H9 (cell line): ENCODE results near the gene PIP4K2A. TPM values are rescaled to one million over a fixed set of nuclear protein-coding genes. Genes with fewer than 3 reads are reported as not detected.

Source experiments
- DNase-seq: peaks from one replicate; pipeline ENCODE4 v3.0.0-alpha.2; 2017
- H2AFZ ChIP-seq: one replicate; pipeline ENCODE4 v1.6.1; 2013; ENCODE audit warnings: mild to moderate bottlenecking, low read length, control low read depth, moderate library complexity
- H2AK5ac ChIP-seq: 2 replicates; pipeline ENCODE4 v1.6.1; 2013; ENCODE audit warnings: low read length, control low read depth, mixed read lengths; ENCODE audit not compliant: insufficient read length
- H2BK120ac ChIP-seq: one replicate; pipeline ENCODE4 v1.6.1; 2013; ENCODE audit warnings: low read depth, mild to moderate bottlenecking, low read length, control low read depth, inconsistent platforms; ENCODE audit not compliant: poor library complexity, severe bottlenecking
- H2BK12ac ChIP-seq: 2 replicates; pipeline ENCODE4 v1.6.1; 2013; ENCODE audit warnings: low read length, control low read depth, mixed read lengths, low read depth; ENCODE audit not compliant: insufficient read length
- H2BK15ac ChIP-seq: 2 replicates; pipeline ENCODE4 v1.6.1; 2013; ENCODE audit warnings: low read depth, low read length, control low read depth
- H2BK20ac ChIP-seq: one replicate; pipeline ENCODE4 v1.6.1; 2013; ENCODE audit warnings: low read depth, mild to moderate bottlenecking, low read length, control low read depth, inconsistent platforms; ENCODE audit not compliant: poor library complexity, severe bottlenecking
- H2BK5ac ChIP-seq: 2 replicates; pipeline ENCODE4 v1.6.1; 2013; ENCODE audit warnings: low read length, control low read depth, mixed read lengths; ENCODE audit not compliant: insufficient read length
- H3K14ac ChIP-seq: 2 replicates; pipeline ENCODE4 v1.6.1; 2013; ENCODE audit warnings: low read length, control low read depth; ENCODE audit not compliant: insufficient read depth
- H3K18ac ChIP-seq: 2 replicates; pipeline ENCODE4 v1.6.1; 2013; ENCODE audit warnings: low read depth, mild to moderate bottlenecking, mixed read lengths, low read length, control low read depth; ENCODE audit not compliant: insufficient read length
- H3K23ac ChIP-seq: 2 replicates; pipeline ENCODE4 v1.6.1; 2013; ENCODE audit warnings: low read length, control low read depth, mixed read lengths, low read depth; ENCODE audit not compliant: insufficient read length
- H3K23me2 ChIP-seq: 2 replicates; pipeline ENCODE4 v1.6.1; 2013; ENCODE audit warnings: low read depth, mild to moderate bottlenecking, mixed read lengths, low read length, control low read depth; ENCODE audit not compliant: insufficient read length, poor library complexity, severe bottlenecking
- H3K27ac ChIP-seq: 2 replicates; pipeline ENCODE4 v1.5.1; 2013; ENCODE audit warnings: low read length, control low read depth, mixed read lengths, low read depth; ENCODE audit not compliant: insufficient read length
- H3K27me3 ChIP-seq: 2 replicates; pipeline ENCODE4 v1.6.1; 2013; ENCODE audit warnings: low read length, control low read depth, inconsistent platforms; ENCODE audit not compliant: insufficient read depth
- H3K4ac ChIP-seq: 2 replicates; pipeline ENCODE4 v1.6.1; 2013; ENCODE audit warnings: low read depth, mild to moderate bottlenecking, control low read depth, inconsistent platforms, low read length, moderate library complexity
- H3K4me1 ChIP-seq: 2 replicates; pipeline ENCODE4 v1.6.1; 2013; ENCODE audit warnings: low read length, control low read depth, inconsistent platforms; ENCODE audit not compliant: insufficient read depth
- H3K4me2 ChIP-seq: 2 replicates; pipeline ENCODE4 v1.6.1; 2013; ENCODE audit warnings: low read length, control low read depth, mixed read lengths; ENCODE audit not compliant: insufficient read length, insufficient read depth
- H3K56ac ChIP-seq: 2 replicates; pipeline ENCODE4 v1.6.1; 2013; ENCODE audit warnings: low read depth, mild to moderate bottlenecking, mixed read lengths, low read length, control low read depth; ENCODE audit not compliant: insufficient read length
- H3K79me1 ChIP-seq: 2 replicates; pipeline ENCODE4 v1.6.1; 2013; ENCODE audit warnings: low read depth, mild to moderate bottlenecking, moderate library complexity, low read length, control low read depth, inconsistent platforms; ENCODE audit not compliant: insufficient read depth, poor library complexity, severe bottlenecking
- H3K79me2 ChIP-seq: 2 replicates; pipeline ENCODE4 v1.6.1; 2013; ENCODE audit warnings: low read length, control low read depth, inconsistent platforms; ENCODE audit not compliant: insufficient read depth
- H3K9ac ChIP-seq: 2 replicates; pipeline ENCODE4 v1.6.1; 2013; ENCODE audit warnings: low read length, control low read depth, mixed read lengths; ENCODE audit not compliant: insufficient read length; ENCODE audit errors: extremely low read depth
- H3K9me3 ChIP-seq: one replicate; pipeline ENCODE4 v1.6.1; 2013; ENCODE audit warnings: low read depth, low read length, inconsistent platforms; ENCODE audit not compliant: control insufficient read depth
- H3T11ph ChIP-seq: one replicate; pipeline ENCODE4 v1.6.1; 2013; ENCODE audit warnings: mild to moderate bottlenecking, low read length, control low read depth, inconsistent platforms
- H4K20me1 ChIP-seq: one replicate; pipeline ENCODE4 v1.6.1; 2013; ENCODE audit not compliant: control insufficient read depth, insufficient read length, insufficient read depth
- H4K5ac ChIP-seq: 2 replicates; pipeline ENCODE4 v1.6.1; 2013; ENCODE audit warnings: low read depth, mild to moderate bottlenecking, mixed read lengths, low read length, control low read depth; ENCODE audit not compliant: insufficient read length
- H4K8ac ChIP-seq: replicated peaks from 2 replicates; pipeline ENCODE4 v1.6.1; 2013; ENCODE audit warnings: low read length, control low read depth, mixed read lengths, low read depth; ENCODE audit not compliant: insufficient read length
- H4K91ac ChIP-seq: 2 replicates; pipeline ENCODE4 v1.6.1; 2013; ENCODE audit warnings: low read depth, mild to moderate bottlenecking, moderate library complexity, mixed read lengths, low read length, control low read depth; ENCODE audit not compliant: insufficient read length
- H3K27ac Mint-ChIP-seq, 3 experiments: 2 replicates in 2 of 3; 3 replicates in 1 of 3; pipeline ENCODE4 v1.8.0; 2020 to 2021; ENCODE audit warnings: mixed read lengths in 3 of 3, mild to moderate bottlenecking in 1 of 3, moderate library complexity in 1 of 3
- H3K27me3 Mint-ChIP-seq: 2 replicates; pipeline ENCODE4 v1.8.0; 2021; ENCODE audit warnings: low read depth, mild to moderate bottlenecking, moderate library complexity, mixed read lengths
- H3K36me3 Mint-ChIP-seq, 3 experiments: 2 replicates in 2 of 3; 3 replicates in 1 of 3; pipeline ENCODE4 v1.8.0; 2020 to 2021; ENCODE audit warnings: low read depth in 3 of 3, mixed read lengths in 3 of 3; ENCODE audit not compliant: insufficient read depth in 1 of 3
- H3K4me1 Mint-ChIP-seq, 2 experiments: 2 replicates each; pipeline ENCODE4 v1.8.0; 2020; ENCODE audit warnings: mixed read lengths in 2 of 2
- H3K4me3 Mint-ChIP-seq, 2 experiments: 2 replicates in 1 of 2; 3 replicates in 1 of 2; pipeline ENCODE4 v1.8.0; 2020 to 2021; ENCODE audit warnings: mild to moderate bottlenecking in 2 of 2, mixed read lengths in 2 of 2, moderate library complexity in 1 of 2
- H3K9me3 Mint-ChIP-seq, 2 experiments: 2 replicates in 1 of 2; 3 replicates in 1 of 2; pipeline ENCODE4 v1.8.0; 2020; ENCODE audit warnings: mild to moderate bottlenecking in 2 of 2, mixed read lengths in 2 of 2, moderate library complexity in 1 of 2
- CTCF ChIP-seq: fragments of 200-600 bp; sonication (generic); conservative IDR thresholded peaks from 3 replicates; pipeline ENCODE4 v1.8.0; 2021; ENCODE audit warnings: antibody characterized with exemption, mild to moderate bottlenecking
- WGBS: extraction: QIAGEN DNeasy Blood & Tissue Kit; methylation state at CpG from one replicate; pipeline ENCODE4 v1.1.7; 2013; ENCODE audit warnings: missing lambda C conversion rate, low lambda C conversion rate, mixed read lengths; ENCODE audit not compliant: insufficient read length; ENCODE audit errors: extremely low coverage; 5-methylcytosine and 5-hydroxymethylcytosine counted together
- total RNA-seq: library from RNA; stranded (reverse); gene quantifications from 2 replicates; pipeline ENCODE4 v1.2.1, GENCODE V29; 2021

The PIP4K2A gene
- total RNA-seq, 1 experiment from 2014 or later = 33.6 TPM

DNA sequence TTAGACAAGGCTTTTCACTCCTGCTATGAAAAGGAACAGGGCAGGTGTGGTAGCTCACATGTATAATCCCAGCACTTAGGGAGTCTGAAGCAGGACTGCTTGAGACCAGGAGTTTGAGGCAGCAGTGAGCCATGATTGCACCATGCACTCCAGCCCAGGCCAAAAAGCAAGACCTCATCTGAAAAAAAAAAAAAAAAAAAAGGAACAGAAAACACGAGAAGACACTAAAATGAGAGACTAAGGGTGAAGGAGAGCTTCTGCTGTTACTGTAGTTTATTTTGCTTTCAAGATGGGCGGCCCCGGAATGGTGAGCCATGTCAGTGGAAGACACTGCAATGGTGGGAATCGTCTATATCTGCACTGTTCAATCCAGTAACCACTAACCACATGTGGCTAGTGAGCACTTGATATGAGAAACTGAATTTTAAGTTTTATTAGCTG is 9.9 kb downstream of the PIP4K2A start:
- Histone ChIP-seq H2BK15ac (no peak overlapping the region), H3K4ac (no peak overlapping the region), H3K27me3 (no peaks in the 10 kb centered on the region), H3K23me2 (no peaks in the 10 kb centered on the region), H4K8ac (no peak overlapping the region), H2AK5ac (no peak overlapping the region), H2BK12ac (no peak overlapping the region), H3K23ac (no peak overlapping the region), H4K5ac (no peak overlapping the region), H3T11ph (no peak overlapping the region), H3K79me1 (peaks cover 9% of the 10 kb centered on the region), H3K56ac (no peak overlapping the region), H2AFZ (no peak overlapping the region), H2BK5ac (no peak overlapping the region), H3K4me1 (peaks cover 12% of the 10 kb centered on the region; the same call in 1 of the 2 replicates), H3K27ac (no peak overlapping the region), H3K4me2 (no peak overlapping the region), H4K91ac (no peak overlapping the region), H3K79me2 (peaks cover 48% of the 10 kb centered on the region; the same call in 1 of the 2 replicates), H2BK120ac (no peak overlapping the region), H3K9me3 (no peaks in the 10 kb centered on the region), H3K18ac (no peak overlapping the region), H4K20me1 (no peaks in the 10 kb centered on the region), H3K9ac (no peak overlapping the region), H2BK20ac (no peak overlapping the region), H3K14ac (no peak overlapping the region)
- H3K9me3 Mint-ChIP-seq = no peaks in the 10 kb centered on the region; a peak in 1 of 5 replicates
- H3K27ac Mint-ChIP-seq = peak overlapping the region in 1 of 3 experiments; percentile 63; a peak in 2 of 7 replicates
- no peak overlapping the region for H3K4me3 Mint-ChIP-seq
- peaks cover 43 to 51% of the 10 kb centered on the region in 2 experiments for H3K4me1 Mint-ChIP-seq
- TF ChIP-seq CTCF = no peak
- DNase-seq = no peak
- no CpG with 5 or more reads among the region's 4 CpGs for WGBS
- peaks cover 0 to 11% (median 1%) of the 10 kb centered on the region in 3 experiments; a peak in 4 of 7 replicates for H3K36me3 Mint-ChIP-seq
- H3K27me3 Mint-ChIP-seq = no peaks in the 10 kb centered on the region
